ENCODE results near the gene CHST11. TPM values are rescaled to one million over a fixed set of nuclear protein-coding genes. Genes with fewer than 3 reads are reported as not detected.

CHST11 gene
- total RNA-seq, 1 experiment from 2014 or later, result 6.7 TPM

DNA sequence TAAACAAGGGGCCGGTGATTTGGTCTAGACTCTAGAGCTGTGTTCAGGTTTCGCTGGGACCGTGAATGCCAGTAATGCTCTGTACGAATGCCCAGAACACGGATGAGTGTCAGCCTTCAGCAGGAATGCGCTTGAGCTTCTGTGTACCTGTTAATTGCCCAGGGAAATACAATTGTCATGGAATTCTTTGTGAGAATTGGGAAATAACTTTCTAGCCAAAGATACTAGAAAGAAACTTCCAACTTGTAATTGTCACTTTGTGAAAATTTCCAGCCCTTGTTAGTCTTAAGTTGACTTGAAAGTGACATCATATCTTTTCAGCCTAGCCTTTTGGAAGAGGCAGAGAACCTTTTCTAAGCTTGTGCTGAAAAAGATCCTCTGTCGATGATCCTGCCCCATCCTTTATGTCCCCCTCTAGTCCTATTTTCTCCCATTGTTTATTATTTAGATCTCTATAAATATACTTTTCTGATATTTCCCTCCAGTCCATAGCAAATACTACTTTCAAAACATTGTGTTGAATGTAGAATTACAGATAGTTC, 2.7 kb downstream of the CHST11 start:
- Histone ChIP-seq H2BK15ac (ENCODE audit: low read depth, low read length) (no peak overlapping the region), H4K8ac (replicated peaks; ENCODE audit: insufficient read length, low read depth, low read length) (no peak overlapping the region), H3K79me1 (ENCODE audit: insufficient read depth, low read depth, low read length, poor library complexity, severe bottlenecking) (no peaks in the 10 kb centered on the region), H2AFZ (ENCODE audit: low read length) (no peak overlapping the region), H3K23me2 (ENCODE audit: insufficient read length, low read depth, low read length, poor library complexity, severe bottlenecking) (peaks cover 25% of the 10 kb centered on the region), H3K4me1 (ENCODE audit: insufficient read depth, low read length) (peaks cover 9% of the 10 kb centered on the region; the same call in 1 of the 2 replicates), H3K9me3 (ENCODE audit: control insufficient read depth, low read depth, low read length) (no peaks in the 10 kb centered on the region), H3K4ac (ENCODE audit: low read depth, low read length) (no peak overlapping the region), H3K27me3 (ENCODE audit: insufficient read depth, low read length) (peaks cover 10% of the 10 kb centered on the region; the same call in 1 of the 2 replicates), H3T11ph (ENCODE audit: low read length) (no peak overlapping the region), H3K4me2 (ENCODE audit: insufficient read depth, insufficient read length, low read length) (peak overlapping the region; percentile 97), H3K56ac (ENCODE audit: insufficient read length, low read depth, low read length) (no peak overlapping the region), H4K20me1 (ENCODE audit: control insufficient read depth, insufficient read depth, insufficient read length) (peaks cover 5% of the 10 kb centered on the region), H2BK20ac (ENCODE audit: low read depth, low read length, poor library complexity, severe bottlenecking) (no peak overlapping the region), H3K27ac (ENCODE audit: insufficient read length, low read depth, low read length) (no peak overlapping the region), H2AK5ac (ENCODE audit: insufficient read length, low read length) (no peak overlapping the region), H4K91ac (ENCODE audit: insufficient read length, low read depth, low read length) (no peak overlapping the region), H3K14ac (ENCODE audit: insufficient read depth, low read length) (no peak overlapping the region), H3K23ac (ENCODE audit: insufficient read length, low read depth, low read length) (no peak overlapping the region), H4K5ac (ENCODE audit: insufficient read length, low read depth, low read length) (no peak overlapping the region), H2BK12ac (ENCODE audit: insufficient read length, low read depth, low read length) (no peak overlapping the region), H3K18ac (ENCODE audit: insufficient read length, low read depth, low read length) (no peak overlapping the region), H3K79me2 (ENCODE audit: insufficient read depth, low read length) (no peaks in the 10 kb centered on the region; the same call in 1 of the 2 replicates), H3K9ac (ENCODE audit: extremely low read depth, insufficient read length, low read length) (no peak overlapping the region), H2BK120ac (ENCODE audit: low read depth, low read length, poor library complexity, severe bottlenecking) (no peak overlapping the region), H2BK5ac (ENCODE audit: insufficient read length, low read length) (no peak overlapping the region)
- WGBS (ENCODE audit: extremely low coverage, insufficient read length, low lambda C conversion rate), result no CpG with 5 or more reads among the region's 7 CpGs
- Mint-ChIP-seq H3K27ac (no peak overlapping the region), H3K9me3 (no peaks in the 10 kb centered on the region), H3K4me1 (peaks cover 25 to 35% of the 10 kb centered on the region in 2 experiments), H3K27me3 (ENCODE audit: low read depth) (peaks cover 44% of the 10 kb centered on the region), H3K36me3 (ENCODE audit: insufficient read depth in 1 of 3, low read depth in 3 of 3) (peaks cover 0 to 2% (median 0%) of the 10 kb centered on the region in 3 experiments; a peak in 2 of 7 replicates), H3K4me3 (peak overlapping the region; percentile 90 to 99)
- no peak for DNase-seq
- TF ChIP-seq, protein P1, sequence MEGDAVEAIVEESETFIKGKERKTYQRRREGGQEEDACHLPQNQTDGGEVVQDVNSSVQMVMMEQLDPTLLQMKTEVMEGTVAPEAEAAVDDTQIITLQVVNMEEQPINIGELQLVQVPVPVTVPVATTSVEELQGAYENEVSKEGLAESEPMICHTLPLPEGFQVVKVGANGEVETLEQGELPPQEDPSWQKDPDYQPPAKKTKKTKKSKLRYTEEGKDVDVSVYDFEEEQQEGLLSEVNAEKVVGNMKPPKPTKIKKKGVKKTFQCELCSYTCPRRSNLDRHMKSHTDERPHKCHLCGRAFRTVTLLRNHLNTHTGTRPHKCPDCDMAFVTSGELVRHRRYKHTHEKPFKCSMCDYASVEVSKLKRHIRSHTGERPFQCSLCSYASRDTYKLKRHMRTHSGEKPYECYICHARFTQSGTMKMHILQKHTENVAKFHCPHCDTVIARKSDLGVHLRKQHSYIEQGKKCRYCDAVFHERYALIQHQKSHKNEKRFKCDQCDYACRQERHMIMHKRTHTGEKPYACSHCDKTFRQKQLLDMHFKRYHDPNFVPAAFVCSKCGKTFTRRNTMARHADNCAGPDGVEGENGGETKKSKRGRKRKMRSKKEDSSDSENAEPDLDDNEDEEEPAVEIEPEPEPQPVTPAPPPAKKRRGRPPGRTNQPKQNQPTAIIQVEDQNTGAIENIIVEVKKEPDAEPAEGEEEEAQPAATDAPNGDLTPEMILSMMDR (conservative IDR thresholded peaks at IDR 0.05), result no peak
